ENCODE results near the gene ARL15.

DNA sequence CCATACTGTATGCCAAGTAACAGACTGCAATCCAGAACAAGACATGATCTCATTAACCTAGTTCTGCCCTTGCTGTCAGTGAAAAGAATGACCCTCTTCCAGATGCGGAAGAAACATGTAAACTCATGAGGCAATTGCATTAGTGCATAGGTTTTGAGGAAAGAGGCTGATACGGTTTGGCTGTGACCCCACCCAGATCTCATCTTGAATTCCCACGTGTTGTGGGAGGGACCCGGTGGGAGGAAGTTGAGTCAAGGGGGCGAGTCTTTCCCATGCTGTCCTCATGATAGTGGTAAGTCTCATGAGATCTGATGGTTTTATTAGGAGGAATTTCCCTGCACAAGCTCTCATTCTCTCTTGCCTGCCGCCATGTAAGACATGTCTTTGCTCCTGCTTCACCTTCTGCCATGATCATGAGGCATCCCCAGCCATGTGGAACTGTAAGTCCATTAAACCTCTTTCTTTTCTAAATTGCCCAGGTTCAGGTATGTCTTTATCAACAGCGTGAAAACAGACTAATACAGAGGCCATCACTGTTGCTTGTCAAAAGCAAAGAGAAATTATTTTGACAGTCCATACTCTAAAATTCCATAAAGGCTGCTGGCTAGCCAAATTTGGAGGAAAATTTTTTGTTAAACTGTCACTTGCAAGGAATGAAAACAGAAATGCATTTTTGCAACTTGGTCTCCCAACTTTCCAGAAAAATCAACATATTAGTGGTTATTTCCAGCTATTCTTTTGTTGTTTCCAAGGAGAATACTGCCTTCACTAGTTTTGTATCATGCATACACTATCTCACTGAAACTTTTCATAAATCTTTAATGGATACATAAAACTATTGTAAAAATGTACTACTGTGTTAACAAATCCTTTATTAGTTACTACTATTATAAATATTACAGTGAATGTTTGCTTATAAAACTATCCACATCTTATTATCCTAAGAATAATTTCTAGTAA is 3.2 kb upstream of the ARL15 start:
- TF ChIP-seq, protein P1, sequence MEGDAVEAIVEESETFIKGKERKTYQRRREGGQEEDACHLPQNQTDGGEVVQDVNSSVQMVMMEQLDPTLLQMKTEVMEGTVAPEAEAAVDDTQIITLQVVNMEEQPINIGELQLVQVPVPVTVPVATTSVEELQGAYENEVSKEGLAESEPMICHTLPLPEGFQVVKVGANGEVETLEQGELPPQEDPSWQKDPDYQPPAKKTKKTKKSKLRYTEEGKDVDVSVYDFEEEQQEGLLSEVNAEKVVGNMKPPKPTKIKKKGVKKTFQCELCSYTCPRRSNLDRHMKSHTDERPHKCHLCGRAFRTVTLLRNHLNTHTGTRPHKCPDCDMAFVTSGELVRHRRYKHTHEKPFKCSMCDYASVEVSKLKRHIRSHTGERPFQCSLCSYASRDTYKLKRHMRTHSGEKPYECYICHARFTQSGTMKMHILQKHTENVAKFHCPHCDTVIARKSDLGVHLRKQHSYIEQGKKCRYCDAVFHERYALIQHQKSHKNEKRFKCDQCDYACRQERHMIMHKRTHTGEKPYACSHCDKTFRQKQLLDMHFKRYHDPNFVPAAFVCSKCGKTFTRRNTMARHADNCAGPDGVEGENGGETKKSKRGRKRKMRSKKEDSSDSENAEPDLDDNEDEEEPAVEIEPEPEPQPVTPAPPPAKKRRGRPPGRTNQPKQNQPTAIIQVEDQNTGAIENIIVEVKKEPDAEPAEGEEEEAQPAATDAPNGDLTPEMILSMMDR (IDR thresholded peaks at IDR 0.05): no peak
- no peak for TF ChIP-seq POLR2A (IDR thresholded peaks at IDR 0.05)
